RKO (cell line): ENCODE data around the gene PDP2.
A peak's percentile ranks its signal among the peaks of the same experiment; 100 is the strongest.
"Not testable (repeated sequence)": the region's sequence is repeated elsewhere in the genome, so short reads cannot be mapped to it uniquely, and the experiment has no call there.

Experiments used
- DNase-seq: peaks from one replicate; pipeline ENCODE4 v3.0.0-alpha.2; 2016; ENCODE audit warnings: low spot score

PDP2 gene

DNA sequence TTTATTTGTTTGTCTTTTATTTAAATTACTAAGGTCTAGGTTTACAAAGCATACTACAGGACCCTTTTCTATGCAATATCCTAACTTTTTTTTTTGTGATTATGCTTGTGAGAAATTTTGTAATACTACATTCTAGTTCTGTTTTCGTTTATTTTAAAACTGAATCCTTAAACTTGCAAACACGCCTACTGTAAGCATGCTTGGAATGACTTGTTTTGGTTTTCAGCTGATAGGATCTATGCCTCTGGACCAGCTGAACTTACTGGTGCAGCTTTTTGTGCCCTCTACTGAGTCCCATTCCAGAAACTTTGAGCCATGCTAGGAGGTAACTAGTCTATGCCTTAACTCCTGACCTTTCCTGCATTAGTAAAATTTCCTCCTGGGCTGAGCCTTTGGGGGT lies 6.0 kb downstream of the PDP2 start:
- no peak for DNase-seq

DNA sequence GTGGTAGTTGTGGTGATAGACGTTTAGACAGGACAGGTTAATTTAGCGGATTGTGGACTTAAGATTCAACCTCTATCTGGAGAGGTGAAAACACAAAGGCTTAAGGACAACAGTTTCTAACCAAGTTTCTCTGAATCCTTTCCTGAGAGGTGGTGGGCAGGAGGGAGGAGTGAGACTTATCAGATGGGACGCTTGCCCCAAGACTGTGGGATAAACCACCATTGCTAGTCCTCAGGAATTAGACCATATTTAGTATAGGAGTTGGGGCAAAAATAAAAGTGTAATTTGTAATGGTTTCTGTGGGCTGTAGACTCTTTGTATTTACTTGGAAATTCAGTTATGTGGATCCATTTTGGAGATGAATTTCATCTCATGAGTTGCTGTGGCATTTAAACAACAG lies 6.6 kb downstream of the PDP2 start:
- DNase-seq: no peak

DNA sequence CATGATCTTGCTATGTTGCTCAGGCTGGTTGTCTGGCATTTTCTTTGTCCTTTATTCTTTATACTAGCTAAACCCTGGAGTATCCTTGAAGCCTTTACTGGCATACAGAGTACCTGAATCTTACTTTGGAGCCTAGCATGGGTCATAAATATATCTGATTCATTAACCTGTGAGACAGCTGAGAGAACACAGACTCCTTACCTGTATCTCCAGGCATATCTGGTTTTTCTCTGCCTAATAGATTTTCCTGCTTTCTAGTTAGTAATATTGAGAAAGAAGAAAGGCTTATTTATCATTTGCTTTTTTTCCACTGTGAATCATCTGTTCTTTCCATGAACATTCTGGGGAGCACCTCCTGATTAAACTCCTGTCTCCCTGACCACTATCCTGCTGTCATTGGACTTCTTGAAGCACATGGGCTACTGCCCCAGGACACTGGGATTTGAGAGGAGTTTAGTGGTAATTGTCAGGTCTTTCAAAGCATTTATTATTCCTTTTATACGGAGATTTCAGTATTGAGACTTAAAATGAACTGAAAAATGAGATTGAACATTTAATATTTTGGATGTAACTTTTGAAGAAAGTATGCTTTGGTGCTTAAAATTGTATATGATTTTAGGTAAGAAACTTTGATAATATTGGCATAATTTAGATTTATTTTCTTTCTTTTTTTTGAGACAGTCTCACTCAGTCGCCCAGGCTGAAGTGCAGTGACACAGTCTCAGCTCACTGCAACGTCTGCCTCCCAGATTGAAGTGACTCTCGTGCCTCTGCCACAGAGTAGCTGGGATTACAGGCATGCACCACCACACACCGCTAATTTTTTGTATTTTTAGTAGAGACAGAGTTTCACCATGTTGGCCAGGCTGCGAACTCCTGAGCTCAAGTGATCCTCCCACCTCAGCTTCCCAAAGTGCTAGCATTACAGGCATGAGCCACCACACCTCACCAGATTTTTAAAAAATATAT lies 8.6 kb downstream of the PDP2 start:
- DNase-seq: no peak

DNA sequence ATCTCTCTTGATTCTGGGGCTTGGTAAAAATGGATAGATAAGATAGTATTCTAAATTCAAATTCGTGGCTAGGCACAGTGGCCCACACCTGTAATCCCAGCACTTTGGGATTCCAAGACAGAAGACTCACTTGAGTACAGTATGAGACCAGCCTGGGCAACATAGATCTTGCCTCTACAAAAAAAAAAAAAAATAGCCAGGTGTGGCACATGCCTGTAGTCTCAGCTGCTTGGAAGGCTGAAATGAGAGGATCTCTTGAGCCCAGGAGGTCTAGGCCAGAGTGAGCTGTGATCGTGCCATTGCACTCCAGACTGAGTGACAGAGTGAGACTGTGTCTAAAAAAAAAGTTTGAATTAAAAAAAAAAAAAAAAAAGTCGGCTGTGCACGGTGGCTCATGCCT lies 9.3 kb downstream of the PDP2 start:
- no peak for DNase-seq

DNA sequence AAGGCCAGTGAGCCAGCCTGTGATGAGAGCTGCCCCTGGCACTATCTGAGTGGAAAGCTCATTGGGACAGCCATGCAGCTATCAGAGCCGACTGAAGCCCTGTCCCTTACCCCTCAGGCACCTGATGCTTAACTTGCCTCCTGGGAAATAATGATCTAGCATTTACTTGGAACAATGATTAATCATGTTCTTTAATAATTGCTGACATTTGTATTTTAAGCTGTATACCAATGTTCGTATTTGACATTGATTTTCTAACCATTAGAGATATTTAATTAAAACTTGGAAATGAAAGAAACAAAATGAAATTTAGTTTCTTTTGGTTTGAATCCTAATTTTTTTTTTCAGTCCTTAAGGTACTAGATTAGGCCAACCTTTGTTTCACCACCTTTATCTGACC lies 10.5 kb downstream of the PDP2 start:
- DNase-seq: no peak

DNA sequence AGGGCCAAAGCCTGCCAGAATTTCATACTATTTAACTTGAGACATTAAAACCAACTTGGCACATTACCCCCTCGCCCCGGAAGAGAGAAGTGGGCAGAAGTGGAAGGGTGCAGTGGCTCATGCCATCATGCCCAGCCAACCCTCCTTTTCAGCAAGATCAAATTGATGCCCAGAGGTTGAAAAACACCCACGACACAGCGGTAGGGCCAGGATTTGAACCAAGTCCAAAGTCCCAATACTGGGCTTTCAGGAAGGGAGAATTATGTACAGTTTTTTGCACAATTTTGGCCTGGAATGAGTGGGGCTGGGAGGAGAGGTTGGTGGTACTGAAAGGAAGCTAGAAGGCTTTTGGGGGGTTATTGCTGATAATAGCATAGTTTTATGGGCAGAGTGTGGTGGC lies 11.0 kb downstream of the PDP2 start:
- DNase-seq: no peak

DNA sequence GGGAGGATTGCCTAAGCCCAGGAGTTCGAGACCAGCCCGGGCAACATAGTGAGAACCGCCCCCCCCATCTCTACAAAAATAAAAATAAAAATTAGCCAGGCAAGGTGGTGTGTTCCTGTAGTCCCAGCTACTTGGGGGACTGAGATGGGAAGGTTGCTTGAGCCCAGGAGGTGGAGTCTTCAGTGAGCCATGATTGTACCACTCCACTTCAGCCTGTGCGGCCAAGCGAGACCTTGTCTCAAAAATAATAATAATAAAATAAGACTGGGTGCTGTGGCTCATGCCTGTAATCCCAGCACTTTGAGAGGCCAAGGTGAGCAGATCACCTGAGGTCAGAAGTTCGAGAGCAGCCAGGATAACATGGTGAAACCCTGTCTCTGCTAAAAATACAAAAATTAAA lies 11.5 kb downstream of the PDP2 start:
- DNase-seq: no peak

DNA sequence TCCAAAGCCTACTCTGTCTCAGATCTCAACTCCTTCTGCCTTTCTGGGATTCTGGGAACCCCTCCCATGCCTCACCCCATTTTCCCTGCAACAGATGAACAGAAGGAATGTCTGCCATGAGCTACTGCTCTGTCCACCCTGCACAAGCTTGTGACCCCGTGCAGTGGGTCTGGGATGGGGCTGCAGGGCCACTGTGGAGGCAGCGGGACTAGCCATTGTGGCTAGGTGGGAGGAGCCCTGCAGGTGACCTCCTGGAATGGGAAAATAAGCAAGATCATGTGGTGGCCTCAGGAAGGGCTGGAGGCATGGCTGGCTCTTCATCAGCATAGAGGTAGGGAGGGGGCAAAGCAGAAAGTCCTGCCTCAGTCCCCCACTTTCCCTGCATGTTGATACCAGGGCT lies 13.7 kb downstream of the PDP2 start:
- no peak for DNase-seq

DNA sequence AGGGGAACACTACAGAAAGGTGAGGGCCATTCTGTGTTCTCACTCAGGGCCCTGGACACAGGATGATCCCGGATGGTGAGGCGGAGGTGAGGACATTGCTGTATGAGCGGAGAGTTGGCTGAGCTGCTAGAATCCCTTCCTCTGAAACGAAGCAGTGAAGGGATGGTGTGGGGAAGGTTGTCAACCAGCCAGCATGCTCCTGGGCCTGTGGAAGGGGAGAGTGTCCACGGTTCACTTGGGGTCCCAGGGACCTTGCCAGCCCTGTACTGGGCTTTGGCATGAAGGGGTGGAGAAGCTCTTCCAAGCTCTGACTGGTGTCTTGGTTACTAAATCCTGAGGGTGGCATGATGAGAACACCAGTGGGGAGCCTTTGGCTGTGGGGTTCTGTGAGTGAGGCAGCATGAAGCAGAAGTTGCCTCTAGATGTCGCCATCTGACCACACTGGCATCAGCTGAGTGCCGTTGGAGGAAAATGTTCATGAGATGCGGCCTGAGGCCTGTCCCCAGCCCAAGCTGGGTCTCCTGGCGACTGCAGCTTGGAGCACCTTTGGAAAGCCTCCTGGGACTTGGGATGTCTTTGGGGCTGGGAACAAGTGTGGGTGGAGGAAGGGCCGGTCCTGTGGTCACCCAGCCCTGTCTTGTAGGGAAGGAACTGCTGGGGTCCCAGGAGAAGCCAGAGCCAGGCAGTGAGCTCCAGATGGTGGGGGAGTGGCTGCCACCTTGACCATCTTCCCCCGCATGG lies 14.8 kb downstream of the PDP2 start:
- peak; percentile 70 for DNase-seq

DNA sequence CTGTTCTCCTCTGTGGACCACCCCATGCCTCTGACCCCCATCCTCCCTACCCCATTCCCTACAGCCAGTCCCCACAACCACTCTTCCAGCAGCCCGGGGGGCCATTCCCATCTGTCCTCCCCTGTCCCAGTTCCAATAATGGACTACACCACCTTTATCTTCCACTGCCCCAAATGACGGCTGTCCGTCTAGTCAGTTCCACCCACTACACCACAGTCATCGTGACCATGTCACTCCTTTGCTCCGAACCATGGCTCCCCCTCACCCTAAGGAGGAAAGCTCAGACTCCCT lies 15.3 kb downstream of the PDP2 start:
- DNase-seq: no peak

DNA sequence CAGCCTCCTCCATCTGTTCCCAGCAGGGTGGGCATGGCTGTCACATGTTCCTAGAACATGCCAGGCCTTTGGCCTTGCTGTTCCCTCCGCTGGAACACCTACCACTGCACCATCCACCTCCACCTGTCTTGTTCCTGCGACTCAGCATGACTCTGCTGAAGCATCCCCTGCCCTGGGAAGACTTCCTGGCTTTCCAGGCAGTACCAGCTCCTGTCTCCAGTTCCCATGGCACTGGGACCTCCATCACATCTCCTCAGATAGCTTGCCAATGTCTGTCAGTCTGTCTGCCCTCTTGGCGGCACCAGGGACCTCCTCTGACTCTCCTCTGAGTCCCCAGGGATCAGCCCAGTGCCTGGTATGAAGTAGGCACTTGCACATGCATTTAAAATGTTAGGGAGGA lies 15.7 kb downstream of the PDP2 start:
- DNase-seq: no peak

DNA sequence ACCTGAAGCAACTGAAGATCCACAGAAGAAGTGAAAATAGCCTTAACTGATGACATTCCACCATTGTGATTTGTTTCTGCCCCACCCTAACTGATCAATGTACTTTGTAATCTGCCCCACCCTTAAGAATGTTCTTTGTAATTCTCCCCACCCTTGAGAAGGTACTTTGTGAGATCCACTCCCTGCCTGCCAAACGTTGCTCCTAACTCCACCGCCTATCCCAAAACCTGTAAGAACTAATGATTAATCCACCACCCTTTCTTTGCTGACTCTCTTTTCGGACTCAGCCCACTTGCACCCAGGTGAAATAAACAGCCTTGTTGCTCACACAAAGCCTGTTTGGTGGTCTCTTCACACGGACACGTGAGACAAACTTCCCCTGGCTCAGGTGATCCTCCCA lies 16.4 kb downstream of the PDP2 start:
- not testable (repeated sequence) for DNase-seq

DNA sequence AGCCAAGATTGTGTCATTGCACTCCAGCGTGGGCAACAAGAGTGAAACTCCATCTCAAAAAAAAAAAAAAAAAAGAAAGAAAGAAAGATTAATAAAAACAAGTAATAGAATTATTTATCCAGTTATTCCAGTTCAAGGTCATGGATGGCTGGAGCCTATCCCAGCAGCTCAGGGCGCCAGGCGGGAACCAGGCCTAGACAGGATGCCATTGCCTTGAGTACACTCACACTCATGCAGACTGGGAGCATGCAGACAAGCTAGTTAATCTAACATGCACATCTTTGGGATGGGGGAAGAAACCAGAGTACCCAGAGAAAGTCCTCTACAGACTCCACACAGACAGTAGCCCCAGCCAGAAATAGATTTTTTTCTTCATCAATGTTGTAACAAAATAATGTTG lies 17.9 kb downstream of the PDP2 start:
- no peak for DNase-seq

DNA sequence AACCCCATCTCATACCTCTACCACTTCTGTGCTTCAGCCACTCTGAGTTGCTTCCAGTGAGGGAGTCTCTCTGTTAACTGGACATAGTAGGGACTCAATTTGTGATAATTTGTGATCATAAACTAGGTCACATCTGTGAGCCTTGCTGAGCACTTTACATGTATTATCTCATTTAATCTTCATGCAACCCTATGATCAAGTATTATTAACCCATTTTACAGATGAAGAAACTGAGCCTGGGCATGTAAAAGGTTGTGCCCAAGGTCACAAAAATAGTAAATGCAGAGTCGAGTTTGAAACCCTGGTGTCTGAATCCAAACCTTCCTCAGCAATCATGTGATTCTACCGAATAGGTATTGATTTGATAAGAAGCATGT lies 18.6 kb downstream of the PDP2 start:
- no peak for DNase-seq

DNA sequence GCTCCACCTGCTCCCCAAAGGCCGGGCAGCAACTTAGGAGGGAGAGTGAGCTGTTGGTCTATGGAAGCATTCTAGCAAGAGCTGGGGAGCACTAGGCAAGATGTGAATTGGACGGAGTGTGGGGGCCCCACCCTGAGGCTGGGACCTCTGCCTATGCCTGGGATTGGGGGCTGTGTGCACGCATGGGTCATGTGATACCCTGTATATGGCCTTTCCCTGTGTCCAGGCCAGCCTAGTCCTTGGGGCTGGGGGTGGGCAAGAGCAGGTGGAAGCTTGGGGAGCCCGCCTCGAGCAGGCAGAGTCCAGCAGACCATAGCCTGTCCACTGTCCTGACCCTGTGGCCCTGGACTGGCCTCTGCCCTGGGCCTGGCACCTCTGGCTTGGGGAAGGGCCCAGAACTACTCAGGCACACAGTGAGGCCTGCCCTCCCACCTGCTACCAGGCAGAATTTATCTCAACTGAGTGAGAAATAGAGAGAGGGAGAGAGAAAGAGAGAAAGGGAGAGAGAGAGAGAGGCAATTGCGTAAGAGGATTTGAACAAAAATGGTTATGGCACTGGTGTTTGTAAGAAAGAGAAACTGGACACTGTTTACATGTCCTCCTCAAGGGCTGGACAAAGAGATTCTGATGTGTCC lies 19.1 kb downstream of the PDP2 start:
- no peak for DNase-seq

DNA sequence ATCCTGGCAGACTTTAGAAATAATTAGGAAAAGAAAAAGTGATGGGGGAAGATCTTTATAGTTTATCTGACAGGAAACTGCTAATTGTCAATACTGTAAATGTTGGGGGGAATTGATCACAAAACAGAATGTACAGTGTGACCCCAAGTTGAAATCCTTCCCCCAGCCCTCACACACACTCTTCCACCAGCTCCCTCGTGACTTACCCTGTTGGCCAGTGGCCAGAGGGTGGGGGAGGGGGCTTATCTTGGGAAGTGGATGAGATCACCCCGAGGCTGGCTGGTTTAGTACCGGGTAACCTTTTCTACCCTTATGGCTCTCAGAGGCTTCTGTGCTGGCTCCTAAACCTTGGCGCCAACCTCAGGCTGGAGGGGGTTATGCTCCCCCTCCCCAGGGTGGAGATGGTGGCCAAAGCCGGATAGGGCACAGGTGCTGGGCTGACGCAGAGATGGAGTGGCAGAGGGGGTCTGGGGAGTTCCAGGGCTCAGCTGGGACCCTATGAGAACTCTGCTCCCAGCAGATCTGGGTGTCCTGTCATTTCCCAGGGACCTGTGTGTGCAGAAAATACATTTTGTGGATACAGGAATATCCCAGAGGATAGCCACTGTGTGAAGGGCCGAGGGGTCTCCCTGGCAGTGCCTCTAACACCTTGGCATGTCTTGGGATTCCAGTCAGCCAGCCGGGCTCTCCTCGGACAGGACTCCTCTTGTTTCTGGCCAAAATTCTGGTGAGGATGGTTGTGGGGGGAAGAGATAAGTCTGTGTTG lies 19.8 kb downstream of the PDP2 start:
- peak; percentile 59 for DNase-seq

DNA sequence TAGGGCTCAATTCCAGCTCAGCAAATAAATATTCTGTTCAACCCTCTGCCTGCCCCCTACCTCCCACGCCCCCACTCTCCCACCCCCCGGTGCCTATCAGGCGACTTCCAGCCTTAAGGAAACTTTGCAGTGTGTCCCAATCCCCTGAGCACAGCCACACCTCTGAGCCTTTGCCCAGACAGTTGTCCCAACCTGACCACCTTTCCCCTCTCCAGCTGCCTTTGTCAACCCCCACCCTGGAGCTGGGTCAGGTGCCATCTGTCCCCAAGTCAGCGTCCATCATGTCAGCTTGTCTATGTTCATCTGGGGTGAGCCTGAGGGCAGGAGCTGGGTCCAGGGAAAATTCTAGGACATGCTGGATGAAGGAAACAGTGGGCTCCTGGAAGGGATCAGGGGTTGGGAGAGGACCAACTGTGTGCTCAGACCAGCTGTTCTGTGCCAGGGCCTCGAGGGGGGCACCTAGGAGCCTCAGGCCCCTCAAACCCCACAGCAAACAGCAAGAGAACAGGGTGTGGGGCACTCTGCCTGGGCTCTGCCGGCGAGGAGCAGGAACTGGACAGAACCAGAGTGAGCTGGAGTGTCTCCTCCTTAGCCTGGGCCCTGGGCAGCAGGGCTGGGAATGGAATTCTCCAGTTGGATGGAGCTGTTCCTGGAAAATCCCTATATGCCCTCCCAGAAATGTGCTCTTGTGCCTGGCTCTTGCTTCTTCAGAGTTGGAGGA lies 20.6 kb downstream of the PDP2 start:
- no peak for DNase-seq

DNA sequence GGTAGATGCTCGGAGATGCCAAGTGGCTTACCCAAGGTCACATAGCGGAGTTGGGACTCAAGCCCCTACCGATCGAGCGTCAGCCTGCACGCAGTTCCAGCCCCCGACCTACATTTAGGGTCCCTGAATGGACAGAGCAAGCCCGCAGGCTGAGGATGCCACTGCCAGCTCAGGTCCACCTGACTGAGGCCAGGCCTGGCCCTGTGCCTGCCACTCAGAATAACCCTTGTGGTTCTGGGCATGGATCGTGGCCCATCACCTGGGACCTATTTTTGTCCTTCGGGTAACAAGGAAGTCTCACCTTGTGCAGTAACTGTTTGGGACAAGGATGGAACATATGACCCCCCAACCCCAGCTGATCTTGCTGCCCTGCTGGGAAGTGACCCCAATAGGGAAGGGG lies 21.3 kb downstream of the PDP2 start:
- no peak for DNase-seq

DNA sequence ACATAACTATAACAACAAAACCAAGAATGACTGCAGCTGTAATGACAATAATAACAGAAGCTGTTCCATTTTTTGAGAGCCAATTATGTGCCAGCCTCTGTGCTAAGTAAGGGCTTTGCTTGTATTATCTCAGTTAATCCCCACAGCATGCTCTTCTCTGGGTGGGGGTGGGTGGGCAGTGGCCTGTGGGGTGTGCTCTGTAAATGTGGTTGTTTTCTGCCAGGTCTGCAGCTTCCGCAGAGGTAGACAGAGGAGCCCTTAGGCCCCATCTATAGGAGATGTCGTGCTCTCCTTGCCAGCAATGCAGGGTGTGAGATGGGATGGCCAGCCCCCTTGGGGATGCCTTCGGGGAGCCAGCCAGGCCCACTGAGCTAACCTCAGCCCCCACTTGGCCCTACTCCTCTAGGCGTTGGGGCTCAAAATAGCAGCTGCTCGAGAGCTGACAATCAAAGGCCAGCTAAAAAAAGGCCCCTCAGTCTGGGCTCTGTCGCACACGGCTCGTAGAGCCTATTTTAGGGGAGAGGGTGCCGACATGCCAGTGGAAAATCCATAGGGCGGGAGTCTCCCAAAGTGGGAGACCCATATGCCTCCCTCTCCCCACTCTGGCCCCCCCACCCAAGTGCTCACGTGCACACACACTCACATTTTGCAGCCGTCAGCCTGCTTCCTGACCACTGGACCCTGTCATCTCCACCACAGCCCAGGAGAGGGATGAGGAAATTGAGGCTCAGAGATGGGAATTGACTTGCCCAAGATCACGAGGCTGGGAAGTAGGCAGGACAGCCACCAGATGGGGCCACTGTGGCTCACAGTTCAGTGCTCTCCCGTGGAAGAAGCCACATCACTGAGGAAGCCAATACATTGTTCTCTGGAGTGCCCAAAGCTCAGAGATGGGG lies 22.6 kb downstream of the PDP2 start:
- no peak for DNase-seq

DNA sequence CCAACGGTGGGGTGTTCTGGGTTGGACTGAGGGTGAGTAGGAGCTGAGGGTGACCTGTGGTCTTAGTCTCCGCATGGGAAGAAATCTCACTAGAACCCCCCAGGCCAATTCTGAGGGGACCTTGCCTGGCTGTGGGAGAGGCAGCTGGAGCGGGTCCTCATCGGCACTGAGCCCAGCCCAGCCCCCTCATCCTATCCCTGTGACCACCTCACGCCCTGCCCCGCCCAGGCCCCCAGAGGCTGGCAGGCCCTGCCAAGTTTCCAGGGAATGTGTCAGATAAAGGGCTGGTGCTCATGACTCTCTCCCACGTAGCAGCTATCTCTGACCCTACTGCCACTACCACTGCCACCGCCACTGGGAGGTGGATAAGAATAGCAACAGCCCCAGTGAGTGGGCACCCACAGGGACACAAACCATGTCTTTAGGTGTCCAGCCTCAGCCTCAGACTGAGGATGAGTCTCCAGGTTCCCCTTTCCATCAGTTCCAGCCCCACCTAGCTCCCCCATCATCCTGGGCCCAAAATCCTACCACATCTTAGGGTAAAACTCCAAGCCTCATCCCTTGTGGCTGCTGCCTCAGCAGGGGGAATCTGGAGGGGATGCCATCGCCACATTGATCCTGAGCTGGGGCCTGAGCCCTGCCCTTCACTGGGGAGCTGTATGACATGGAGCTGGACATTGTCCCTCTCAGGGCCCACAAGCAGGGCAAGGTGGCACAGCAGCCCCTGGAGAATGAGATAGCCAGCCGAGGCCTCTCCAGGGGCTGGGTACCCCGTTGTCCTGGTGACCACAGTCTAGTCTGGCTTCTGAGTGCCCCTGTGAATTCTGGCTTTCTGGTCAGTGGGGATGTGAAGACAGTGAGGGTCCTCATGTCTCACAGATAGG lies 23.5 kb downstream of the PDP2 start:
- no peak for DNase-seq
